SU-DHL-6 (cell line): ENCODE data around the gene TMX4.

Experiments used
- H2AFZ ChIP-seq: fragments of 200-600 bp; sonication (generic); 2 replicates; pipeline ENCODE4 v1.6.1; 2014; ENCODE audit warnings: low read depth, mild to moderate bottlenecking, moderate library complexity, mixed read lengths, antibody characterized with exemption, low read length; ENCODE audit not compliant: severe bottlenecking
- H3F3A ChIP-seq: fragments of 200-600 bp; shearing (Covaris generic); 2 replicates; pipeline ENCODE4 v1.6.0; 2016; ENCODE audit warnings: antibody characterized with exemption, mild to moderate bottlenecking; ENCODE audit not compliant: insufficient read depth
- H3K27ac ChIP-seq: fragments of 200-600 bp; sonication (generic); 2 replicates; pipeline ENCODE4 v1.5.1; 2016; ENCODE audit warnings: low read depth, mild to moderate bottlenecking, low read length, moderate library complexity, mixed read lengths
- H3K27me3 ChIP-seq: fragments of 200-600 bp; sonication (generic), shearing (Covaris generic); 2 replicates; pipeline ENCODE4 v1.6.0; 2014; ENCODE audit warnings: mild to moderate bottlenecking, low read length
- H3K36me3 ChIP-seq: fragments of 200-600 bp; sonication (generic); 2 replicates; pipeline ENCODE4 v1.6.1; 2014; ENCODE audit warnings: mild to moderate bottlenecking, low read length, mixed read lengths
- H3K4me2 ChIP-seq: fragments of 300-600, 200-600 bp; shearing (Covaris generic), sonication (generic); 2 replicates; pipeline ENCODE4 v1.6.0; 2014; ENCODE audit warnings: low read length, low read depth, mild to moderate bottlenecking; ENCODE audit not compliant: poor library complexity, severe bottlenecking
- H3K4me3 ChIP-seq: fragments of 200-600 bp; sonication (generic); 2 replicates; pipeline ENCODE4 v1.5.1; 2014; ENCODE audit warnings: antibody characterized with exemption, low read length, mild to moderate bottlenecking, mixed read lengths; ENCODE audit not compliant: insufficient read depth, poor library complexity, severe bottlenecking
- H3K79me2 ChIP-seq: fragments of 200-600 bp; sonication (generic); 2 replicates; pipeline ENCODE4 v1.6.1; 2014; ENCODE audit warnings: mild to moderate bottlenecking, low read length, moderate library complexity; ENCODE audit not compliant: insufficient read depth
- H3K9ac ChIP-seq: fragments of 200-600 bp; sonication (generic); 2 replicates; pipeline ENCODE4 v1.7.0; 2014; ENCODE audit warnings: mild to moderate bottlenecking, low read length
- H3K9me2 ChIP-seq: fragments of 200-600 bp; sonication (generic); replicated peaks from 2 replicates; pipeline ENCODE4 v1.6.1; 2014; ENCODE audit warnings: low read length; ENCODE audit not compliant: insufficient read depth
- H3K9me3 ChIP-seq: fragments of 200-600 bp; sonication (generic); 2 replicates; pipeline ENCODE4 v1.6.1; 2014; ENCODE audit warnings: low read length, mixed read lengths; ENCODE audit not compliant: insufficient read depth
- H4K20me1 ChIP-seq: fragments of 200-600 bp; sonication (generic); 2 replicates; pipeline ENCODE4 v1.6.1; 2014; ENCODE audit warnings: low read depth, mild to moderate bottlenecking, antibody characterized with exemption, low read length, moderate library complexity, mixed read lengths
- CTCF ChIP-seq: fragments of 200-600 bp; sonication (generic); IDR thresholded peaks from one replicate; pipeline ENCODE4 v1.5.1; 2017; ENCODE audit warnings: antibody characterized with exemption, mild to moderate bottlenecking, low read length, moderate library complexity; ENCODE audit not compliant: insufficient read depth, poor library complexity, severe bottlenecking
- EZH2phosphoT487 ChIP-seq: fragments of 200-600 bp; sonication (generic), shearing (Covaris generic); conservative IDR thresholded peaks from 2 replicates; pipeline ENCODE4 v1.6.1; 2018; ENCODE audit warnings: mild to moderate bottlenecking, antibody characterized with exemption, low read length, moderate library complexity, mixed read lengths

The TMX4 gene

GRCh38 chr20:8060977-8061376, 41.4 kb upstream of the TMX4 start:
- no peak overlapping the region for H3K27ac ChIP-seq
- no peak overlapping the region for H2AFZ ChIP-seq
- no peaks in the 10 kb centered on the region for H3K9me2 ChIP-seq
- H3K4me2 ChIP-seq = no peak overlapping the region
- H3K9me3 ChIP-seq = no peaks in the 10 kb centered on the region
- H4K20me1 ChIP-seq = no peaks in the 10 kb centered on the region
- no peaks in the 10 kb centered on the region for H3K36me3 ChIP-seq
- no peak overlapping the region for H3K4me3 ChIP-seq
- no peaks in the 10 kb centered on the region for H3F3A ChIP-seq
- H3K79me2 ChIP-seq = no peaks in the 10 kb centered on the region
- no peaks in the 10 kb centered on the region for H3K27me3 ChIP-seq
- no peak for TF ChIP-seq CTCF
- TF ChIP-seq EZH2phosphoT487 = no peak
- H3K9ac ChIP-seq = no peak overlapping the region

GRCh38 chr20:8057871-8058270, 38.3 kb upstream of the TMX4 start:
- no peaks in the 10 kb centered on the region for H3K79me2 ChIP-seq
- H2AFZ ChIP-seq = no peak overlapping the region
- no peak overlapping the region for H3K9ac ChIP-seq
- no peak overlapping the region for H3K4me3 ChIP-seq
- no peaks in the 10 kb centered on the region; the same call in 1 of the 2 replicates for H3K9me2 ChIP-seq
- H3K9me3 ChIP-seq = no peaks in the 10 kb centered on the region
- H3F3A ChIP-seq = no peaks in the 10 kb centered on the region
- H4K20me1 ChIP-seq = no peaks in the 10 kb centered on the region
- no peak overlapping the region for H3K4me2 ChIP-seq
- H3K36me3 ChIP-seq = no peaks in the 10 kb centered on the region
- H3K27ac ChIP-seq = no peak overlapping the region
- no peaks in the 10 kb centered on the region for H3K27me3 ChIP-seq
- TF ChIP-seq CTCF (no peak), EZH2phosphoT487 (no peak)

GRCh38 chr20:8055096-8055495, 35.5 kb upstream of the TMX4 start:
- Histone ChIP-seq H3K4me2 (no peak overlapping the region), H3K27ac (no peak overlapping the region), H3K9ac (no peak overlapping the region), H3K4me3 (no peak overlapping the region), H3K36me3 (no peaks in the 10 kb centered on the region), H3K79me2 (no peaks in the 10 kb centered on the region), H2AFZ (no peak overlapping the region), H3K9me3 (no peaks in the 10 kb centered on the region), H3F3A (no peaks in the 10 kb centered on the region), H4K20me1 (no peaks in the 10 kb centered on the region), H3K27me3 (no peaks in the 10 kb centered on the region), H3K9me2 (no peaks in the 10 kb centered on the region; the same call in 1 of the 2 replicates)
- TF ChIP-seq EZH2phosphoT487 = no peak
- no peak for TF ChIP-seq CTCF
